ENCODE measurements around the gene COL2A1. TPM values are rescaled to one million over a fixed set of nuclear protein-coding genes. Genes with fewer than 3 reads are reported as not detected.

COL2A1 gene
- total RNA-seq, 1 experiment from 2014 or later = 0.12 TPM

DNA sequence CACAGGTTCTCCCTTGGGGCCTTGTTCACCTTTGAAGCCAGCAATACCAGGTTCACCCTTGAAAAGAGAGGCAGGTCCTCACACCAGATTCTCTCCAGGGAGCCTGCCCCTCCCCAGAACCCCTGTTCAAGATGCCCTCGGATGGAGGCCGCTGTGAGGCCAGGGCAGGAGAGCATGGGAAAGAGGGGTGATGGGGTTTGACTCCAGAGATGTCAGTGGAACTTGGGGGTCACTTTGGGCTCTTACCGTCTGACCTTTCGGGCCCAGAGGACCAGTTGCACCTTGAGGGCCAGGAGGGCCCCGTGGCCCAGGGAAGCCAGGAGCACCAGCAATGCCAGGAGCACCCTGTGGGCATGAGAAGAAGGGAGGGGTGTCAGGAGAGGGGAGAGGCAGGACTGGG, 17.4 kb downstream of the COL2A1 start:
- ChIA-PET POLR2A (no interaction called here), CTCF (interaction anchor here (0.5 kb wide), 1 partner anchor 24 kb away, joined by 3 read pairs; the partner anchor contains the start of gene TMEM106C)
- intact Hi-C loops (cut with micrococcal nuclease) = no loop called here

DNA sequence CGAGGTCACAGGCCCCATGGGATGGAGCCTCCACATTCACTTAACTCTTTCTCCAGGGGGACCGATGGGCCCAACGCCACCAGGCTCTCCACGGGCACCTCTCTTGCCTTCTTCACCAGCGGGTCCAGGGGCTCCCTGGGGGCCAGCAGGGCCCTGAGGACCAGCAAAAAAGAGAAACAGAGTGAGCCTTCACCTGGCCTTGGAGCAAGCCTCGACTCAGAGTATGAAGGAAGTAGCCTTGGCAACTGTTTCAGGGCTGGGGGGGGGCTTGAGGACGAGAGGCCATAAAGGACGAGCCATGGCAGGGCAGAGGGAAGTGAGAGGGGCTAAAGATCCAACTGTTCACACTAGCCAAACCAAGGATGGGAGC, 18.0 kb downstream of the COL2A1 start:
- no TSS peak for BruUV-seq (replicated peaks)
- Mint-ChIP-seq H3K36me3 (ENCODE audit: insufficient read depth, unreplicated experiment) (no peaks in the 10 kb centered on the region), H3K4me1 (ENCODE audit: insufficient read depth, unreplicated experiment) (no peaks in the 10 kb centered on the region), H3K9me3 (ENCODE audit: unreplicated experiment) (no peaks in the 10 kb centered on the region), H3K27ac (ENCODE audit: low read depth, unreplicated experiment) (no peak overlapping the region), H3K27me3 (ENCODE audit: insufficient read depth, unreplicated experiment) (peaks cover 11% of the 10 kb centered on the region), H3K4me3 (ENCODE audit: unreplicated experiment) (no peak overlapping the region)
- TF ChIP-seq, protein P1, sequence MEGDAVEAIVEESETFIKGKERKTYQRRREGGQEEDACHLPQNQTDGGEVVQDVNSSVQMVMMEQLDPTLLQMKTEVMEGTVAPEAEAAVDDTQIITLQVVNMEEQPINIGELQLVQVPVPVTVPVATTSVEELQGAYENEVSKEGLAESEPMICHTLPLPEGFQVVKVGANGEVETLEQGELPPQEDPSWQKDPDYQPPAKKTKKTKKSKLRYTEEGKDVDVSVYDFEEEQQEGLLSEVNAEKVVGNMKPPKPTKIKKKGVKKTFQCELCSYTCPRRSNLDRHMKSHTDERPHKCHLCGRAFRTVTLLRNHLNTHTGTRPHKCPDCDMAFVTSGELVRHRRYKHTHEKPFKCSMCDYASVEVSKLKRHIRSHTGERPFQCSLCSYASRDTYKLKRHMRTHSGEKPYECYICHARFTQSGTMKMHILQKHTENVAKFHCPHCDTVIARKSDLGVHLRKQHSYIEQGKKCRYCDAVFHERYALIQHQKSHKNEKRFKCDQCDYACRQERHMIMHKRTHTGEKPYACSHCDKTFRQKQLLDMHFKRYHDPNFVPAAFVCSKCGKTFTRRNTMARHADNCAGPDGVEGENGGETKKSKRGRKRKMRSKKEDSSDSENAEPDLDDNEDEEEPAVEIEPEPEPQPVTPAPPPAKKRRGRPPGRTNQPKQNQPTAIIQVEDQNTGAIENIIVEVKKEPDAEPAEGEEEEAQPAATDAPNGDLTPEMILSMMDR (IDR thresholded peaks at IDR 0.05; ENCODE audit: unreplicated experiment) = no peak
- CTCF ChIA-PET = interaction anchor here (0.5 kb wide), 1 partner anchor 23 kb away, joined by 3 read pairs; the partner anchor contains the start of gene TMEM106C
- intact Hi-C loops (cut with micrococcal nuclease) = no loop called here
- POLR2A ChIA-PET = interaction anchor here (0.7 kb wide), 1 partner anchor 124 kb away, joined by 3 read pairs; no protein-coding TSS in a partner anchor
- DNase-seq (ENCODE audit: unreplicated experiment) = no peak

More for the DNA sequence above, 17.4 kb downstream of the COL2A1 start:
- Mint-ChIP-seq H3K9me3 (ENCODE audit: unreplicated experiment) (no peaks in the 10 kb centered on the region), H3K27me3 (ENCODE audit: insufficient read depth, unreplicated experiment) (peaks cover 11% of the 10 kb centered on the region), H3K4me3 (ENCODE audit: unreplicated experiment) (no peak overlapping the region), H3K4me1 (ENCODE audit: insufficient read depth, unreplicated experiment) (no peaks in the 10 kb centered on the region), H3K36me3 (ENCODE audit: insufficient read depth, unreplicated experiment) (no peaks in the 10 kb centered on the region), H3K27ac (ENCODE audit: low read depth, unreplicated experiment) (no peak overlapping the region)
- BruUV-seq (replicated peaks) = no TSS peak
- TF ChIP-seq, protein P1 (IDR thresholded peaks at IDR 0.05; ENCODE audit: unreplicated experiment) = no peak
- no peak for DNase-seq (ENCODE audit: unreplicated experiment)

DNA sequence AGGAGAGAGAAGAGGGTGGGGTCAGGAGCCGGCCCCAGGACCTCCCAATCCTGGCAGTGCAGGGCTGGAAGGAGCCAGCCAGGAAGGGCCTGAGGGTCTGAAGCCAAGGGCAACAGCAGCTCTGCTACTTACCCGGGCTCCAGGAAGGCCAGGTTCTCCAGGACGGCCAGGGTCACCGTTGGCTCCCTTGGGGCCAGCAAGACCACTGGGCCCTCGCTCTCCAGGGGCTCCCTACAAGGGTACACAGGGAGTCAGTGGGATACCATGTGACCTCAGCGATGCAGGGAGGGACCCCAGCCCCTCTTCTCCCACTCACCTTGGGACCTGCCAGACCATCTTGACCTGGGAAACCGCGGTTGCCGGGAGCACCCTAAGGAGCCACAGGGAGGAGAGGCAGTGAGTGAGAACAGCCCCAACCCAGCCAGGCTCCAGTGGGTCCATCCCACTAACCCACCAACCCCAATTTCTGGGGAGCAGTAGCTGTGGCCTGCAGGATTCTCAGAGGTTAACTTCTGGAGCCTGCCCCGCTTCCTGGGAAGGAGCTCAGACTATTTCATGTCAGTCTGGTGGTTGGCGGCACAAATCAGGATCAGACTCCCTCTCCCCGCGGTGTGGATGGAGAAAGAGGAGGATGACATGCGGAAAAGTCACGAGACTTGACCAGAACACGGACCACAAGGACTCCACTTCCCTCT, 18.5 kb downstream of the COL2A1 start:
- no peak for DNase-seq (ENCODE audit: unreplicated experiment)
- H3K9me3 Mint-ChIP-seq (ENCODE audit: unreplicated experiment) = no peaks in the 10 kb centered on the region
- no peaks in the 10 kb centered on the region for H3K36me3 Mint-ChIP-seq (ENCODE audit: insufficient read depth, unreplicated experiment)
- H3K4me1 Mint-ChIP-seq (ENCODE audit: insufficient read depth, unreplicated experiment) = no peaks in the 10 kb centered on the region
- peaks cover 11% of the 10 kb centered on the region for H3K27me3 Mint-ChIP-seq (ENCODE audit: insufficient read depth, unreplicated experiment)
- TF ChIP-seq, protein P1 (IDR thresholded peaks at IDR 0.05; ENCODE audit: unreplicated experiment) = no peak
- intact Hi-C loops (cut with micrococcal nuclease) = no loop called here
- BruUV-seq (replicated peaks) = no TSS peak
- H3K27ac Mint-ChIP-seq (ENCODE audit: low read depth, unreplicated experiment) = no peak overlapping the region
- H3K4me3 Mint-ChIP-seq (ENCODE audit: unreplicated experiment) = no peak overlapping the region
- ChIA-PET POLR2A (interaction anchor here (0.7 kb wide), 1 partner anchor 124 kb away, joined by 3 read pairs; no protein-coding TSS in a partner anchor), CTCF (no interaction called here)

DNA sequence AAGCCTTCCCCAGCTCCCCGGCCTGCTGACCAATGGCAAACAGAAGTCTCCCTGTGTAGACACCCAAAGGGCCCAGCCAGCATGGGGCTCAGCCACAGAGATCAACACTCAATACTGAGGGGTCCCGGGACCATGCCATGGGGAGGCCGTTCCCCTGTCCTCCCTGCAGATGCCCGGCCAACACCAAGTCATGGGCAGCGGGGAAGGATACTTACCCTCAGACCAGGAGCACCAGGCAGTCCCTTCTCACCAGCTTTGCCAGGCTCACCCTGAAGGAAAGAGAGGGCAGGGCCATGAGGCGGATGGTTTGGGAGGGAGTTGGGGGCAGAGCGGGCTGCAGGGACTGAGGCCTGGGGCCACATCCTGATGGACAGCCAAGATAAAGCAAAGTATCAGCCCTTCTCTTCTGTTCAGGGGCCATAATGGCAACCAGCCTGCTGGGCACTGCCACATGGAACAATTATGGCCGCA, 19.9 kb downstream of the COL2A1 start:
- no peak for DNase-seq (ENCODE audit: unreplicated experiment)
- H3K4me3 Mint-ChIP-seq (ENCODE audit: unreplicated experiment) = no peak overlapping the region
- POLR2A ChIA-PET = no interaction called here
- peaks cover 12% of the 10 kb centered on the region for H3K27me3 Mint-ChIP-seq (ENCODE audit: insufficient read depth, unreplicated experiment)
- CTCF ChIA-PET = no interaction called here
- H3K9me3 Mint-ChIP-seq (ENCODE audit: unreplicated experiment) = no peaks in the 10 kb centered on the region
- H3K36me3 Mint-ChIP-seq (ENCODE audit: insufficient read depth, unreplicated experiment) = no peaks in the 10 kb centered on the region
- no peaks in the 10 kb centered on the region for H3K4me1 Mint-ChIP-seq (ENCODE audit: insufficient read depth, unreplicated experiment)
- TF ChIP-seq, protein P1 (IDR thresholded peaks at IDR 0.05; ENCODE audit: unreplicated experiment) = no peak
- no TSS peak for BruUV-seq (replicated peaks)
- intact Hi-C loops (cut with micrococcal nuclease) = no loop called here
- H3K27ac Mint-ChIP-seq (ENCODE audit: low read depth, unreplicated experiment) = no peak overlapping the region

All from MCF 10A (cell line).